LNCaP clone FGC (cell line): ENCODE results near the gene PRKCQ.

ENCODE experiments used
- DNase-seq: peaks from one replicate; pipeline ENCODE4 v3.0.0-alpha.2; 2011; ENCODE audit warnings: low read depth
- H3K4me3 ChIP-seq: 2 replicates; pipeline ENCODE4 v1.5.1; 2011; ENCODE audit warnings: mild to moderate bottlenecking, low read depth, low read length, control low read depth
- TF ChIP-seq, protein P1 (sequence below): IDR thresholded peaks from 2 replicates; pipeline ENCODE4 v1.5.1; 2012; ENCODE audit warnings: mild to moderate bottlenecking; ENCODE audit not compliant: control insufficient read depth, insufficient read depth; ENCODE audit errors: extremely low read depth

Gene PRKCQ

DNA sequence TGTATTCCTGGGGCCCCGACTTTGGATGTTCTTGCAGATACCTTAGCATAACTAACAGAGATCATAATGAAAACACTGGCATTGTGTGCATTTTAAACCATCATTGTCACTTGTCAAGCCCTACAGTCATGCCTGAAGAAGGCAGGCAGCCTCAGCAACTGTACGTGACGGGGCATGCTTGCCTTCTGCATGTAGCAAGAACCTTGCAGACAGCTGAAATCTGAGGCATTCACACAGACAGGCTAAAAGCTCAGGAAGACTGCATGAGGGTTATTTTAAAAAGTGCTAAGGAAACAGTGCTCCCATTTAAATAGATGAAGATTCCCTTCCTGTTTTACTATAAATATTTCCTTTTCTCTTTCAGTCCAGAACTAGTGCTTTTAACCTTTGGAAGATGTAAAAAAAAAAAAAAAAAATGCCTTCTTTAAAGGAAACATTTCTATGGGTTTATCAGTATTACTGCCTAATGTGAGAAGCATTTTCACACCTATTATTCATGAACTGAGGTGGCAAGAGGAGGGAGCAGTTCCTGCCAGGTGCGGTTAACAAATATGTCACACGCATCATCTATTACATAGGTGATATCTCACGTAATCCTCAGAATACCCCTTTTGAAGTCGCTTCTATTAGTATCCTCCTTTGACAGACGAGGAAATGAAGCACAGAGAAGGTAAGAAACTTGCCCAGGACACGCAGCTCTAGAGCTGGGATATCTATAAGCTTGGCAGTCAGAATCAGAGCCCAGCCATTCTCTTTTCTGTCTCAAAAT lies 88.1 kb downstream of the PRKCQ start:
- no peak for DNase-seq
- TF ChIP-seq, protein P1, sequence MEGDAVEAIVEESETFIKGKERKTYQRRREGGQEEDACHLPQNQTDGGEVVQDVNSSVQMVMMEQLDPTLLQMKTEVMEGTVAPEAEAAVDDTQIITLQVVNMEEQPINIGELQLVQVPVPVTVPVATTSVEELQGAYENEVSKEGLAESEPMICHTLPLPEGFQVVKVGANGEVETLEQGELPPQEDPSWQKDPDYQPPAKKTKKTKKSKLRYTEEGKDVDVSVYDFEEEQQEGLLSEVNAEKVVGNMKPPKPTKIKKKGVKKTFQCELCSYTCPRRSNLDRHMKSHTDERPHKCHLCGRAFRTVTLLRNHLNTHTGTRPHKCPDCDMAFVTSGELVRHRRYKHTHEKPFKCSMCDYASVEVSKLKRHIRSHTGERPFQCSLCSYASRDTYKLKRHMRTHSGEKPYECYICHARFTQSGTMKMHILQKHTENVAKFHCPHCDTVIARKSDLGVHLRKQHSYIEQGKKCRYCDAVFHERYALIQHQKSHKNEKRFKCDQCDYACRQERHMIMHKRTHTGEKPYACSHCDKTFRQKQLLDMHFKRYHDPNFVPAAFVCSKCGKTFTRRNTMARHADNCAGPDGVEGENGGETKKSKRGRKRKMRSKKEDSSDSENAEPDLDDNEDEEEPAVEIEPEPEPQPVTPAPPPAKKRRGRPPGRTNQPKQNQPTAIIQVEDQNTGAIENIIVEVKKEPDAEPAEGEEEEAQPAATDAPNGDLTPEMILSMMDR: no peak
- no peak overlapping the region for H3K4me3 ChIP-seq

DNA sequence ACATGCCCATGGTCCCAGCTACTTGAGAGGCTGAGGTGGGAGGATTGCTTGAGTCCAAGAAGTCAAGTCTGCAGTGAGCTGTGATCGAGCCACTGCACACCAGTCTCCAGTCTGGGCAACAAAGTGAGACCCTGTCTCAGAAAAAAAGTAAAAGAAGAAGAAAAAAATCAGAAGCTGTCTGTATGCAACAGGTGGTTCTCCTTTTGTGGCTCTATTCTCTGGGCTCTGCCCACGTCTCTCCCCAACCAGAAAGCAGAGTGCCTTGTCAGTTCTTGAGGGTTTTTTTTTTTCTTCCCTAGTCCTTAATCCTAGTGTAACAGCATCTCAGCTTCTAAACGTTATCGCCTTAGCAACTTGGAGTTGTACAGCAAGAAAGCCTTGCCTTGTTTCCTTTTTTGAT lies 89.5 kb downstream of the PRKCQ start:
- H3K4me3 ChIP-seq: no peak overlapping the region
- TF ChIP-seq, protein P1: no peak
- no peak for DNase-seq

DNA sequence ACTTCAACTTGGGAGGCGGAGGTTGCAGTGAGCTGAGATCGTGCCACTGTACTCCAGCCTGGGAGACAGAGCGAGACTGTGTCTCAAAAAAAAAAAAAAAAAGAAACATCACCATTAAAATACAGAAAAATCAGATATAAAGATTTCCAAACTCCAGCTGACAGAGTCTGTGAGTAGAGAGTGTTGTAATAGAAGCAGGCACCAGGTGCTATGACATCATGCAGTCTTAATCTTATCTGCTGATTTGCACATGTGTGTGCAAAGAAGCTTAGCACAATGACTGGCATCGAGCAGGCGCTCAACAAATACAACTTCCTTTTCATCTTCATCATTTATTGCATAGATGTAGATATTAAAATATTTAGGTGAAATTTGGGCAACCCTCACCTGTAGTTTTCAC lies 92.2 kb downstream of the PRKCQ start:
- no peak for DNase-seq
- no peak overlapping the region for H3K4me3 ChIP-seq
- TF ChIP-seq, protein P1: no peak

DNA sequence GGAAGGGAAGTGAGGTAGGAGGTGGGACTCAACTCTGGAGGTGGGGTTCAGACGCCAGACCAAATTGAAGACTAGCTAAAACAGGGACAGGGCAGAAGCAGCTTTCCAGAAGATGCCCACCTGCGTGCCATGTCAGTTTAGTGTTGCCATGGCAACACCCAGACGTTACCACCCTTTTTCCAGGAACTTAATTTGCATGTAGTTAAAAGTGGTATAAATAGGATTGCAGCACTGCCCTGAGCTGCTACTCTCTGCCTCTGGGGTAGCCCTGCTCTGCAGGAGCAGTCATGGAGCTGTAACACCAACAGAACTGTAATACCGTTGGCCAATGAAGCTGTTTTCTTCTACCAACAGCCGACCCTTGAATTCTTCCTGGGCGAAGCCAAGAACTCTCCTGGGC lies 93.8 kb downstream of the PRKCQ start:
- TF ChIP-seq, protein P1: no peak
- no peak for DNase-seq
- H3K4me3 ChIP-seq: no peak overlapping the region

DNA sequence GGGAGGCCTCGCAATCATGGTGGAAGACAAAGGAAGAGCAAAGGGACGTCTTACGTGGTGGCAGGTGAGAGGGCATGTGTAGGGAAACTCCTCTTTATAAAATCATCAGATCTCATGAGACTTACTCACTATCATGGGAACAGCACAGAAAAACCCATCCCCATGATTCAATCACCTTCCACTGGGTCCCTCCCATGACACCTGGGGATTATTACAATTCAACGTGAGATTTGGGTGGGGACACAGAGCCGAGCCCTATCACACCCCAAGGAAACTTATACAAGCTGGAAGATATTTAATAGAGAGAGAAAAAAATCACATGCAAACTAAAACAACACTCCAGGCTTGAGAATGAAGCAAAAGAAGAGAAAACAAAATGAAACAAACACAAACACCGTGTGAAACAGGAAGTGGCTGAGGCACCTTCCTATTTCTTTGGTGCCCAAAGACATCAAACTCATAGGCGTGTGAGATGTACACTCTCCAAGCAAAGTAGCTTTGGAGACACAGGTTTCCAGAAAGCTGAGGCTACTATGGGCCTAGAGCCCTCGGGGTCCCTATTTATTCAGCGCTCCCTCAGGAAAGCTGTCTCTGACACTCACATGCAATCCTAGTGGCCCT lies 97.2 kb downstream of the PRKCQ start:
- DNase-seq: no peak
- TF ChIP-seq, protein P1: no peak
- H3K4me3 ChIP-seq: no peak overlapping the region

DNA sequence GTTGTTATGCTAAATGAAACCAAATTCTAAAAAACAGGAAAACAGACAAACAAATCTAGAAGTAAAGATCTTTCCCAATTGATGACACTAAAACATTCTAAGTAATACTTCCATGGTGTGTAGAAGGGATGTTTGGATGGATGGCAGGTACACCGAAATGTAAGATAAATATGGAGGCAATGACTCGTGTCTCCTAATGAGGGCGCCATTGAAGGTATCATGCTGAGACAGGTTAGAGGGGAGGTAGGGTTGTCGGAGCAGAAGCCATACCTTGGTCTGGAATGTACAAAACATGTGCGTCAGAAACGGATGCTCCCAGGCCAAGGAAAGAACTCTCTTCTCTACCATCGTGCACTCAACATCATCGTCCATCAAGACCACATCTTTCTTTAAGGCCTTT lies 101.4 kb downstream of the PRKCQ start:
- H3K4me3 ChIP-seq: no peak overlapping the region
- TF ChIP-seq, protein P1: no peak
- DNase-seq: no peak
